H1 (cell line): ENCODE results near the gene RBM38. TPM values are rescaled to one million over a fixed set of nuclear protein-coding genes. Genes with fewer than 3 reads are reported as not detected.

Source experiments
- ATF2 ChIP-seq: IDR thresholded peaks from 2 replicates; pipeline ENCODE4 v1.6.1; 2012; ENCODE audit warnings: low read length, inconsistent platforms
- CHD7 ChIP-seq: fragments of 300-600 bp; sonication (generic); IDR thresholded peaks from 2 replicates; pipeline ENCODE4 v1.7.1; 2012; ENCODE audit warnings: low read length, moderate library complexity, mild to moderate bottlenecking, inconsistent platforms; ENCODE audit not compliant: insufficient replicate concordance
- E2F6 ChIP-seq: IDR thresholded peaks from 2 replicates; pipeline ENCODE4 v1.6.1; 2012; ENCODE audit warnings: inconsistent platforms
- polyA plus RNA-seq, 7 experiments: library from polyadenylated mRNA; depleted of rRNA in 3 of 7; stranded (reverse) in 5 of 7; unstranded in 2 of 7; fragments of >200 nt in 5 of 7; fragments of 200-250 nt in 2 of 7; gene quantifications; 1 replicate in 5 of 7; 2 replicates in 1 of 7; 4 replicates in 1 of 7; pipeline versions ENCODE4 v1.2.1 to v1.2.3, GENCODE V29; 2011 to 2013; ENCODE audit warnings: missing spikeins in 2 of 7, mixed read lengths in 2 of 7
- total RNA-seq: library from RNA; stranded (reverse); fragmentation: NEBNext Ultra II Directional; extraction: Animal tissue kit (Norgen Biotek cat#: 25700); gene quantifications from 2 replicates; pipeline ENCODE4 v1.2.1, GENCODE V29; 2021

The RBM38 gene
- total and polyA plus RNA-seq, 2 of the 8 experiments (the other 6 are each of a cell fraction or from before 2014, with no cell fraction given), result 57.7 to 109 TPM

GRCh38 chr20:57386762-57387161, 4.4 kb upstream of the RBM38 start (continued):
- TF ChIP-seq CHD7, result no peak
- TF ChIP-seq ATF2, result no peak
- no peak for TF ChIP-seq E2F6
